Measurements from ENCODE around the gene NFATC2.
A peak's percentile ranks its signal among the peaks of the same experiment; 100 is the strongest.

Gene NFATC2

DNA sequence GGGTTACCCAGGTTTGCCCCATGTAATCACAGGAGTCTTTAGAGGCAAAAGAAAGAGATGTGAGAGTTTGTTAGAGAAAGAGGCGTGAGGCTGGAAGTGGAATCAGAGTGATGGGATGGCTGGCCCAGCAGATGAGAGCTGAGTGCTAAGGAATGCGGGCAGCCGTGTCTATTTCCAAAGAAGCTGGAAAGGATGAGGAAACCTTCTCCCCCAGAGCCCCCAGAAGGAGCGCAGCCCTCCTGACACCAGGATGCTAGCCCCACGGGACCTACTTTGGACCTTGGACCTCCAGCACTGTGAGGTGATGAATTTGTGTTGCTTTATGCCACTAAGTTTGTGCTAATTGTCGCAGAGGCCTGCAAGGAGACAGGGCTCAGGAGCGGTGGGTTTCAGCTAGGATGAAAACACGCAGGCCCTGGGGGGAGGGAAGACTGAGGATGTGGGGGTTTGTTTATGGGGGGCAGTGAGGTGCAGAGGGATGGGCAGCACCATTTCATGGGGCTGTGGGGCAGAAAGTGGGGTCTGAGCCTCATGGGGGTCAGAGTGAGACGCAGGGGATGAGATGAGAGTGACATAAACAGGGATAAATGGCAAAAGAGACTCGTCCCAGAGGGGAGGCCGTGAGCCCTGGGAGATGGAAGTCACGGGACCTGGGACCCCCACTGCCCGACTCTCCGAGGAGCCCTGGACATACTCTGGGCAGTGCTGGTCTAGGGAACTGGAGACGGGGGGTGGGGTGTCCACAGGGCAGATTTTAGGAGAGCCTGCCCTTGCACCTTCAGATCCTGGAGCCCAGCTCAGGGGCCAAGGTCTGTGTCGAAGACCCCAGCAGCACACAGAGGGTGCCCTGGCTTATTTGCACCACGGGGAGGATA, 160.2 kb downstream of the NFATC2 start:
- H3K27ac ChIP-seq = no peak overlapping the region
- H3K4me3 ChIP-seq (ENCODE audit: low read depth, low read length) = no peak overlapping the region
- H3K27me3 ChIP-seq (replicated peaks) = no peaks in the 10 kb centered on the region
- TF ChIP-seq, protein P1, sequence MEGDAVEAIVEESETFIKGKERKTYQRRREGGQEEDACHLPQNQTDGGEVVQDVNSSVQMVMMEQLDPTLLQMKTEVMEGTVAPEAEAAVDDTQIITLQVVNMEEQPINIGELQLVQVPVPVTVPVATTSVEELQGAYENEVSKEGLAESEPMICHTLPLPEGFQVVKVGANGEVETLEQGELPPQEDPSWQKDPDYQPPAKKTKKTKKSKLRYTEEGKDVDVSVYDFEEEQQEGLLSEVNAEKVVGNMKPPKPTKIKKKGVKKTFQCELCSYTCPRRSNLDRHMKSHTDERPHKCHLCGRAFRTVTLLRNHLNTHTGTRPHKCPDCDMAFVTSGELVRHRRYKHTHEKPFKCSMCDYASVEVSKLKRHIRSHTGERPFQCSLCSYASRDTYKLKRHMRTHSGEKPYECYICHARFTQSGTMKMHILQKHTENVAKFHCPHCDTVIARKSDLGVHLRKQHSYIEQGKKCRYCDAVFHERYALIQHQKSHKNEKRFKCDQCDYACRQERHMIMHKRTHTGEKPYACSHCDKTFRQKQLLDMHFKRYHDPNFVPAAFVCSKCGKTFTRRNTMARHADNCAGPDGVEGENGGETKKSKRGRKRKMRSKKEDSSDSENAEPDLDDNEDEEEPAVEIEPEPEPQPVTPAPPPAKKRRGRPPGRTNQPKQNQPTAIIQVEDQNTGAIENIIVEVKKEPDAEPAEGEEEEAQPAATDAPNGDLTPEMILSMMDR (IDR thresholded peaks at IDR 0.05; ENCODE audit: low read depth, low read length, missing control alignments) = no peak
- in situ Hi-C loops (cut with HindIII; ENCODE audit: low pct_ligation_motif_present, low sequenced_read_pairs) = loop anchor here (10.0 kb wide), 1 partner anchor 212 kb away; no protein-coding TSS in a partner anchor
- no peaks in the 10 kb centered on the region for H3K36me3 ChIP-seq (replicated peaks)
- DNase-seq = no peak

DNA sequence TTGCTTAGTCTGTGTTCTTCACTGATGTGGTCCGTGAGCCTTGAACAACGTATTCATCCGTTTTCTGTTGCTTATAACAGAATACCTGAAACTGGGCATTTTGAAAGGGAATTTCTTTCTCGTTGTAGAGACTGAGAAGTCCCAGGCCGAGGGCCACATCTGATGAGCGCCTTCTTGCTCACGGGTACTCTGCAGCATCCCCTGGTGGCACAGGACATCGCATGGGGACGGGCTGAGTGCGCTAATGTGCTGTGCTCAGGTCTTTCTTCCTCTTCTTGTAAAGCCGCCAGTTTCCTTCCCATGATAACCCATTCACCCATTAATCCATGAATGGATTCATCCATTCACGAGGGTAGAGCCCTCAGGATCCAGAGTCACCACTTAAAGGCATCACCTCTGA, 161.0 kb downstream of the NFATC2 start:
- TF ChIP-seq, protein P1 (IDR thresholded peaks at IDR 0.05; ENCODE audit: low read depth, low read length, missing control alignments) = no peak
- no peaks in the 10 kb centered on the region for H3K36me3 ChIP-seq (replicated peaks)
- no peak overlapping the region for H3K4me3 ChIP-seq (ENCODE audit: low read depth, low read length)
- in situ Hi-C loops (cut with HindIII; ENCODE audit: low pct_ligation_motif_present, low sequenced_read_pairs) = loop anchor here (10.0 kb wide), 1 partner anchor 213 kb away; no protein-coding TSS in a partner anchor
- no peaks in the 10 kb centered on the region for H3K27me3 ChIP-seq (replicated peaks)
- no peak overlapping the region for H3K27ac ChIP-seq
- DNase-seq = no peak

- Histone ChIP-seq H3K27me3 (replicated peaks) (no peaks in the 10 kb centered on the region), H3K4me3 (ENCODE audit: low read depth, low read length) (no peak overlapping the region), H3K27ac (no peak overlapping the region), H3K36me3 (replicated peaks) (no peaks in the 10 kb centered on the region)
- in situ Hi-C loops (cut with HindIII; ENCODE audit: low pct_ligation_motif_present, low sequenced_read_pairs) = loop anchor here (10.0 kb wide), 1 partner anchor 214 kb away; no protein-coding TSS in a partner anchor
- DNase-seq = no peak
- TF ChIP-seq, protein P1 (IDR thresholded peaks at IDR 0.05; ENCODE audit: low read depth, low read length, missing control alignments) = no peak
These were observed 161.8 kb downstream of the NFATC2 start for GRCh38 chr20:51380401-51381385.

DNA sequence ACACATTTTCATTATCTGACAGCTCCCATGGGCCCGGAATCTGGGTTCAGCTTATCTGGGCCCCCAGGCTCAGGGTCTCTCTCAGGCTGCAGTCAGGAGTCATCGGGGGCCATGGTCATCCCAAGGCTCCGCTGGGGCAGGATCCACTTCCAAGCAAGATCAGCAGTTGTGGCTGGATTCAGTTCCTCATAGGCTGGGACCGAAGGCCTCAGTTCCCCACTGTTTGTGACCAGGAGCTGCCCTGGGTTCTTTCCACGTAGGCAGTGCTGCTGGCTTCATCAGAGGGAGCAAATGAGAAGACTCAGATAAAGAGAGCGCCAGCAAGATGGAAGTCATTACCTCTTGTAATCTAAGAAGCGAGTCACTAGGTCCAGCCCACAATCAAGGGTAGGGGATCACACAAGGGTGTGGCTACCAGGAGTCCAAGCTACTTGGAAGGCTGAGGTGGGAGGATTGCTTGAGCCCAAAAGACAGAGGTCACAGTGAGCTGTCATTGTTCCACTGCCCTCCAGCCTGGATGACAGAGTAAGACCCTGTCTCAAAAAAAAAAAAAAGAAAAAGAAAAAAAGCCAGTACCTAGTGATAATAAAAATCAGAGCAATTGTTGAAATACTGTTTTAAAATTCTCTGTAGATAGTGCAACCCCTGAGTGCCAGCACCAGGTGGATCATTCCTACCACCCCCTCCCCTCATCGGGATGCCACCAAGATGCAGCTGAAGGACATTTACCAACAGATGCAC, 162.7 kb downstream of the NFATC2 start:
- no peak overlapping the region for H3K27ac ChIP-seq
- H3K4me3 ChIP-seq (ENCODE audit: low read depth, low read length) = no peak overlapping the region
- TF ChIP-seq, protein P1 (IDR thresholded peaks at IDR 0.05; ENCODE audit: low read depth, low read length, missing control alignments) = no peak
- H3K27me3 ChIP-seq (replicated peaks) = no peaks in the 10 kb centered on the region
- in situ Hi-C loops (cut with HindIII; ENCODE audit: low pct_ligation_motif_present, low sequenced_read_pairs) = loop anchor here (10.0 kb wide), 1 partner anchor 215 kb away; no protein-coding TSS in a partner anchor
- no peak for DNase-seq
- no peaks in the 10 kb centered on the region for H3K36me3 ChIP-seq (replicated peaks)

GRCh38 chr20:51378171-51378928, 164.2 kb downstream of the NFATC2 start:
- no peaks in the 10 kb centered on the region for H3K36me3 ChIP-seq (replicated peaks)
- in situ Hi-C loops (cut with HindIII; ENCODE audit: low pct_ligation_motif_present, low sequenced_read_pairs) = no loop called here
- H3K27ac ChIP-seq = no peak overlapping the region
- no peak for DNase-seq
- TF ChIP-seq, protein P1 (IDR thresholded peaks at IDR 0.05; ENCODE audit: low read depth, low read length, missing control alignments) = peak; percentile 25
- no peak overlapping the region for H3K4me3 ChIP-seq (ENCODE audit: low read depth, low read length)
- H3K27me3 ChIP-seq (replicated peaks) = no peaks in the 10 kb centered on the region
